ENCODE measurements around the gene GSK3A.

GSK3A gene

DNA sequence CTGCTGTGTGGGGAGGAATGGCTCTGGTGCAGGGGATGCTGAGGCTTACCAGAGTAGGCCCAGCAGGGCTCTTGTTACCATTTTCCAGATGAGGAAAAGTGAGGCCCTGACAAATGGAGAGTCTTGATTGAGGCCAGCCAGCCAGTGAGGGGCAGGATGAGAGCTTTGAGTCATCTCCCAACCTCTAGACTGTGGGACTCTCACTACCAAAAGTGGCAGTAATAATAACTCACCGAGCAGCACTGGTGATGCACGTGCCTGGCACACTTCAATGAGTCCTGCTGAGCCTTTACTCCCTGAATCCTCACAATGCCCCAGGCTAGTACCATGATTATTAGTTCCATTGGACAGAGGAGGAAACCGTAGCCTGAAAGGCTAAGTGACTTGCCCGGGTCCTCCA lies 34.4 kb upstream of the GSK3A start:
- no peak for TF ChIP-seq GATA3 (IDR thresholded peaks at IDR 0.05; ENCODE audit: low read depth, low read length)
- no peak for TF ChIP-seq GATA2 (IDR thresholded peaks at IDR 0.05; ENCODE audit: low read depth, low read length)

DNA sequence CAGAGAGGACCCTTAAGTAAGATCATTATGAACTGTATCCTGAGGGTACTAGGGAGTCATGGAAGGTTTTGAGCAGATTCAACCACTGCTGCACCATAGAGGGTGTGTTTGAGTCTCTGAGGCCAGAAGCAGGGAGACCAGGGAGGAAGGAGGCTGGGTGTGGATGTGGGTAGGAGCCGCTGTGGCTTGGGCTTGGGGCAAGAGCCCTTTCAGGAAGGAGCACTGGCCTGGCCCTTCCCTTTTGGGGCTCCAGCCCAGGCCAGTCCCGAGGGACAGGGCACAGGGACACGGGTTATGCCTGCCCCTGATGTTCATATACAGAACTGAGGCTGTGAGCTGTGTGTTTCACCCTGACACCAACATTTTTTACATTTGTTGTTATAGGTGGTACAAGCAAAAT lies 33.9 kb upstream of the GSK3A start:
- TF ChIP-seq GATA2 (IDR thresholded peaks at IDR 0.05; ENCODE audit: low read depth, low read length): no peak
- TF ChIP-seq GATA3 (IDR thresholded peaks at IDR 0.05; ENCODE audit: low read depth, low read length): no peak

DNA sequence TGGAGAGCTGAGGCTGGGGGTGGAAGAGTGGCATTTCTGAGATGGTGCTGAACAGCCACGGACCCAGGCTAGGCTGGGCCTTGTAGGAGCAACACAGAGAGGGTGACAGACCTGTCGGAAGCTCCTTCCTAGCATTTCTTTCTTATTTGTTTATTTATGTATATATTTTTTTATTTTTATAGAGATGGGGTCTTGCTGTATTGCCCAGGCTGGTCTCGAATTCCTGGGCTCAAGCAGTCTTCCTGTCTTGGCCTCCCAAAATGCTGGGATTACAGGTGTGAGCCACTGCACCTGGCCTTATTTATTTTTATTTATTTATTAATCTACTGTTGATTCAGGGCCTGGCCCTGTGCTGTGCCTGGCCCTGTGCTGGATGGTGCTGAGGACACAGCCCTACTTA lies 33.1 kb upstream of the GSK3A start:
- TF ChIP-seq GATA3 (IDR thresholded peaks at IDR 0.05; ENCODE audit: low read depth, low read length) (no peak), GATA2 (IDR thresholded peaks at IDR 0.05; ENCODE audit: low read depth, low read length) (no peak)

DNA sequence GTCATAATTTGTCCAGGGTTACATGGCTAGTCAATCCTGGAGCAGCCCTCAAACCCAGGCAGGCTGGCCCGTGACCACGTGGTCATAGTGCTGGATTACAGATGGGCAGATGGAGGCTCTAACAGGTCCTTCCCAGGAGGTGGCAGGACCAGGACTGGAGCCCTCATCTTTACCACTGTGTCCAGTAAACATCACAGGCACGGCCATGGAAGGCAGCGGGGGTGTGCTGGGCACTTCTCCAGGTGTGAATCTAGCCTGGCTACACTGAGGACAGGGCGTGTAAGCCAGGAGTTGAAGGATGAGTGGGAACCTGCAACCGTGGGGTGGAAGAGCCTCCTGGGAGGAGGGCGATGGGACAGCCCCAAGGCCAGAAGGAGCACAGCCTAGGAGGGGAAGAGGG lies 32.7 kb upstream of the GSK3A start:
- TF ChIP-seq GATA2 (IDR thresholded peaks at IDR 0.05; ENCODE audit: low read depth, low read length) (no peak), GATA3 (IDR thresholded peaks at IDR 0.05; ENCODE audit: low read depth, low read length) (no peak)

DNA sequence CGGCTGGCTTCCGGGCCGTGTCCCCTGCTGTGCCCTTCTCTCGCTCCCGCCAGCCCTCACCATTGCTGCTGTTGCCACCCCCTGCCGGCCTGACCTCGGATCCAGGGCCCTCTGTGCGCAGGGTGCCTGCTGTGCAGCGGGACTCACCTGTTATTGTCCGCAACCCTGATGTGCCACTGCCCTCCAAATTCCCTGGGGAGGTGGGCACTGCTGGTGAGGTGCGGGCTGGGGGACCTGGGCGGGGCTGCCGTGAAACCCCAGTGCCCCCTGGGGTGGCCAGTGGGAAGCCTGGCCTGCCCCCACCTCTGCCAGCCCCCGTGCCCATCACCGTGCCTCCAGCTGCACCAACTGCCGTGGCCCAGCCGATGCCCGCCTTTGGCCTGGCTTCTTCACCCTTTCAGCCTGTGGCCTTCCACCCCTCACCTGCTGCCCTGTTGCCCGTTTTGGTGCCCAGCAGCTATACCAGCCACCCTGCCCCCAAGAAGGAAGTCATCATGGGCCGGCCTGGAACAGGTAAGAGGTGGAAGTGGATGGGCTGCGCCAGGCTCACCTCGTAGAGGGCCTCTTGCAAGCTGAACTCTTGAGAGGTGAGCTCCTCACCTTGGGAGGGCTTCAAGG lies 31.8 kb upstream of the GSK3A start:
- TF ChIP-seq GATA3 (IDR thresholded peaks at IDR 0.05; ENCODE audit: low read depth, low read length) (no peak), GATA2 (IDR thresholded peaks at IDR 0.05; ENCODE audit: low read depth, low read length) (no peak)

DNA sequence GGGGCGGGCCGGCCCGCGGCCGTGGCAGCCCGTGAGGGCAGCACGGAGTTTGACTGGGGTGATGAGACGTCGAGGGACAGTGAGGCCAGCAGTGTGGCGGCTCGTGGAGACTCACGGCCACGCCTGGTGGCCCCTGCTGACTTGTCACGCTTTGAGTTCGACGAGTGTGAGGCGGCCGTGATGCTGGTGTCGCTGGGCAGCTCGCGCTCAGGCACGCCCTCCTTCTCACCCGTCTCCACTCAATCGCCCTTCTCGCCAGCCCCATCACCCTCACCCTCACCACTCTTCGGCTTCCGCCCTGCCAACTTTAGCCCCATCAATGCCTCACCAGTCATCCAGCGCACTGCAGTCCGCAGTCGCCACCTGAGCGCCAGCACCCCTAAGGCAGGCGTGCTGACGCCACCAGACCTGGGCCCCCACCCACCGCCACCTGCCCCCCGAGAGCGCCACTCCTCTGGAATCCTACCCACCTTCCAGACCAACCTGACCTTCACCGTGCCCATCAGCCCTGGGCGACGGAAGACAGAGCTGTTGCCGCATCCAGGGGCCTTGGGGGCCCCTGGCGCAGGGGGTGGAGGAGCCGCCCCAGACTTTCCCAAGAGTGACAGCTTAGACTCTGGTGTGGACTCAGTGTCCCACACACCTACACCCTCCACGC lies 31.1 kb upstream of the GSK3A start:
- no peak for TF ChIP-seq GATA3 (IDR thresholded peaks at IDR 0.05; ENCODE audit: low read depth, low read length)
- no peak for TF ChIP-seq GATA2 (IDR thresholded peaks at IDR 0.05; ENCODE audit: low read depth, low read length)

DNA sequence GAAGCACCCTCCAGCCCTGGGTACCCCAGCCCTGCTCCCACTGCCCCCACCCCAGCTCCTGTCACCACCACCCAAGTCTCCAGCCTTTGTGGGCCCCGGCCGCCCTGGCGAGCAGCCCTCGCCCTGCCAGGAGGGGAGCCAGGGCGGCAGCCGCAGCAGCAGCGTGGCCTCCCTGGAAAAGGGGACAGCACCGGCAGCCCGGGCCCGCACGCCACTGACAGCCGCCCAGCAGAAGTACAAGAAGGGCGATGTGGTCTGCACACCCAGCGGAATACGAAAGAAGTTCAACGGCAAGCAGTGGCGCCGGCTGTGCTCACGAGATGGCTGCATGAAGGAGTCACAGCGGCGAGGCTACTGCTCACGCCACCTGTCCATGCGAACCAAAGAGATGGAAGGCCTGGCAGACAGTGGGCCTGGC lies 30.6 kb upstream of the GSK3A start:
- no peak for TF ChIP-seq GATA3 (IDR thresholded peaks at IDR 0.05; ENCODE audit: low read depth, low read length)

DNA sequence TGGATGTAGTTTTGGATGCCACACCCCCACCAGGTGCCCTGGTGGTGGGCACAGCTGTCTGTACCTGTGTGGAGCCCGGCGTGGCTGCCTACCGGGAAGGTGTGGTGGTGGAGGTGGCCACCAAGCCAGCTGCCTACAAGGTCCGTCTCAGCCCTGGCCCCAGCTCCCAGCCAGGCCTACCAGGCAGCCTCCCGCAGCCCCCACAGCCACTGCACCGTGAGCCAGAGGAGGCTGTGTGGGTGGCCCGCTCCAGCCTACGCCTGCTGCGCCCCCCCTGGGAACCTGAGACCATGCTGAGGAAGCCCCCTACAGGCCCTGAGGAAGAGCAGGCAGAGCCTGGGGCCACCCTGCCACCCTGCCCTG lies 30.1 kb upstream of the GSK3A start:
- TF ChIP-seq GATA3 (IDR thresholded peaks at IDR 0.05; ENCODE audit: low read depth, low read length) (no peak), GATA2 (IDR thresholded peaks at IDR 0.05; ENCODE audit: low read depth, low read length) (no peak)

DNA sequence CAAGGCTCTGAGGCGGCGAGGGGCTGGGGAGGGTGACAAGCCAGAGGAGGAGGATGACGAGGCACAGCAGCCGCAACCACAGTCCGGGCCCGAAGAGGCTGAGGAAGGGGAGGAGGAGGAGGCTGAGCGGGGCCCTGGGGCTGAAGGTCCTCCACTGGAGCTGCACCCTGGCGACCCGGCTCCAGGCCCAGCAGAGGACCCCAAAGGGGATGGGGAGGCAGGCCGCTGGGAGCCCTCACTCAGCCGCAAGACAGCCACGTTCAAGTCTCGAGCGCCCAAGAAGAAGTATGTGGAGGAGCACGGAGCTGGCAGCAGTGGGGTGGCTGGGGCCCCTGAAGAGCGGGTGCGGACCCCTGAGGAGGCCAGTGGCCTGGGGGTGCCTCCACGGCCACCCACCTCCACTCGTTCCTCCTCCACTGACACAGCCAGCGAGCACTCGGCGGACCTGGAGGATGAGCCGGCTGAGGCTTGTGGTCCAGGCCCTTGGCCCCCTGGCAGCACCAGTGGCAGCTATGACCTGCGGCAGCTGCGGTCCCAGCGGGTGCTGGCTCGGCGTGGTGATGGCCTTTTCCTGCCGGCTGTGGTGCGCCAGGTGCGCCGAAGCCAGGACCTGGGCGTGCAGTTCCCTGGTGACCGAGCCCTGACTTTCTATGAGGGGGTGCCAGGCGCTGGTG lies 29.6 kb upstream of the GSK3A start:
- TF ChIP-seq GATA2 (IDR thresholded peaks at IDR 0.05; ENCODE audit: low read depth, low read length): no peak
- no peak for TF ChIP-seq GATA3 (IDR thresholded peaks at IDR 0.05; ENCODE audit: low read depth, low read length)

DNA sequence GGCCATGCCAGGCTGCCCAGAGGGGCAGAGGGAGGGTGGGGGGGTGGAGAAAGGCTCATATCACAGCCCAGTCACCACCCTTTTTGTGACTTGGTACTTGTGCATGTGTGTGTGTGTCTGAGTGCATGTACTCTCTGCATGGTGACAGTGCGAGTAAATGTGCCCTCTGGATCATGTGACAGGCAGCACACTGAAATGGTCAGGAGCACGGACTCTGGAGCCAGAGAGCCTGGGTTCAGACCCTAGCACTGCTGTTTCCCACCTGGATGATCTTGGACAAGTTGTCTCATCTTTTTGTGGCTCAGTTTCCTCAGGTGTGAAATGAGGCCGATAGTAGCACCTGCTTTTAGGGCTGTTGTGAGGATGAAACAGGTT lies 28.6 kb upstream of the GSK3A start:
- TF ChIP-seq GATA2 (IDR thresholded peaks at IDR 0.05; ENCODE audit: low read depth, low read length) (no peak), GATA3 (IDR thresholded peaks at IDR 0.05; ENCODE audit: low read depth, low read length) (no peak)

DNA sequence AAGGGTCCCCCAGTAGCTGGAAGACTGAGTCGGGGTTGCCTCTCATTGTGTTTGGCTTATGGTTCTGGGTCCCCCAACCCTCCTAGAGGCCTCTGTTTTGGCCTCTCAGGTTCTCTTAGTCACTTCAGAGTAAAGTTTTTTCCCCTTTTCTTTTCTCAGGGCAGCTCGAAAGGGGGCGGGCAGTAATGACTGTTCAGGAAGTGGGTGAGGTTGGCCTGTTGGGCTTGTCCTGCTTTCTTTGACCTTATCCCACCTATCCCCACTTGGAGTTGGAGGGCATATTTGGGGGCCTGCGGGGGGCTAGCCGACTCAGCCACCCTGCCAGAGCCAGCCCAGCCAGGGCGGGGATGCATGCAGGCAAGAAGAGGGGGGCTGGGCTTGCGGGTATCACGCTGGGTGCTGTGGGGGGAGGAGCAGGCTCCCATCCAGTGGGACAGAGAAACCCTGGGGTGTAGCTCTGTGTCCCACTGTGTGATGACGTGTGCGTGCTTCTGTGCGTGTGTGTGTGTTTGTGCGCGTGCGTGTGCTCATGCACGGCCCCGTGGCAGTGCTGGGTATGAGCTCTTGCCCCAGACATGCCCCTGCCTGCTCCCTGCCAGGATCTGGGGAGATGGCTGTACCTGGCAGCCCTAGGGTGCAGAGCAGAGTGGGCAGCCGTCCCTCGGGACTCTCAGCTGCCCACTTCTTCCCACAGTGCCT lies 28.1 kb upstream of the GSK3A start:
- TF ChIP-seq GATA3 (IDR thresholded peaks at IDR 0.05; ENCODE audit: low read depth, low read length) (no peak), GATA2 (IDR thresholded peaks at IDR 0.05; ENCODE audit: low read depth, low read length) (no peak)

DNA sequence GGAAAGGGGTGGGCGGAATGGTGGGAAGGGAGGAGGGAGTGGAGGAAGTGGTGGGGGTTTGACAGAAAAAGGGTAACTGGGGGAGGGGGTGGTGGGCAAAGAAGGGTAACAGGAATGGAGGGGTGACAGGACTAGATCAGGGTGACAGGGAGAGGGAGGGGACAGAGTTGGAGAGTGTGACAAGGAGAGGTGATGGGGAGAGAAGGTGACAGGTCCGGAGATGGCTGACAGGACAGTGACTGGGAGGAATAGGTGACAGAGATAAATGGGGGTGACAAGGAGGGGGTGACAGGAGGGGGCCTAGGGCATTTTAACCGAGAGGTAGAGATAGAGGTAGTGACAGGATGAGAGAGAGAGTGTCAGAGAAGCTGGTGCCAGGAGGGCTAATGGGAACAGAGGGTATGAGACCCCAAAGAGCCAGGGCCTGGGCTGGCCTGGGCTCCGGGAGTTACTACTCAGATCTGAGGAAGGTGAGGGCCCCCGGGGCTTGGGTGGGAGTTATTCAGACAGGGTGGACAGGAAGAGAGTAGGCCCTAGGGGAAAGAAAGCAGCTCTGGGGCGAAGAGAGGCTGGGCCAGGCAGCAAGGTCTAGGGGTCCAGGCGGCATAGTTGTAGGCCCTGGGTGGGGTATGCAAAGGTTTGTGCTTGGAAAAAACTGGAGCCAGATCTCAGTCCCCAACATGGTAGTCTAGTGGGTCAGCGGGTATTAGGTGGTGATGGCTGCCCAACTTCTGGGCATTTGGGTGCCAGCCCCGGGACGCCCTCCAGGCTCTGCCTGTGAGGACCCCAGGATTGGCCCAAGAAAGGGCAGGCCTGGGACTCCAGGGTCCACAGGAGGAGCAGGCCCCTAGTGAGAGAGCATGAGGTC lies 27.3 kb upstream of the GSK3A start:
- no peak for TF ChIP-seq GATA3 (IDR thresholded peaks at IDR 0.05; ENCODE audit: low read depth, low read length)
- no peak for TF ChIP-seq GATA2 (IDR thresholded peaks at IDR 0.05; ENCODE audit: low read depth, low read length)

DNA sequence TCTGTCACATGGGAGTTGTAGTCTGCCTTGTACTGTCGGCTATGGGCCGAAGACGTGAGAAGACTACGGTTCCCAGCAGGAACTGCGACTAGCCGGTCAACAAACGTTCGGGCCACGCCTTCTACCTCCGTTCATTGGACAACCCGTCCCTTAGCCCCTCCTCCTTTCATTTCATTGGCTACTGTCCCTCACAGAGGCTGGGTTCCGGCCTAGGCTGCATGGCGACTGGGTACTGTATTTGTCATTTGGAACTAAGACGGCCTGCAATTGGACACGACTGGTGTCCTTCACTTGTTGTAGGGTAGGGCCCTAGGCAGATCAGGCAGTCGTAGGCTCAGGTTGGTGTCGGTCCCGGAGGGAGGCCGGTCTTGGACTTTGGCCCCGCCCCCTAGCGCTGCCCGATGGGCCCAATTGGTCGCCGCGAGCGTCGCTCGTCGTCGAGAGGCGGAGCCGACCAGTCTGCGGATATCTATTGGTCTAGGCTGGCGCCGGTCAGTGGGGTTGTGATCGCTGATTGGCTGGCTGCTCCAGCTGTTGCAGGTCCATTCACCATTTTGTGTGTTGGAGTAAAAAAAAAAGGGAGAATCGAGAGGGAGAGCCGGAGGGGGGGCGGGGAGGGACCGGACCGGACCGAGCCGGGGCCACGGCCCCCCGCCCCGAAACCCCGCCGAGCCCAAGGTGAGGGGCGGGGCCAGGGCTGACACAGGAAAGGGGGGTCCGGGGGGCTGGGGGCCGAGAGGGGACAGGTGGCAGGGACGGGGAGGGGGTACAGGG lies 26.5 kb upstream of the GSK3A start, which contains the start of gene CIC:
Gene CIC (plus strand): TSS at position 549 of the 774 bp plus-strand sequence. CDS start 2,532 bp downstream, outside the sequence.
- no peak for TF ChIP-seq GATA2 (IDR thresholded peaks at IDR 0.05; ENCODE audit: low read depth, low read length)
- no peak for TF ChIP-seq GATA3 (IDR thresholded peaks at IDR 0.05; ENCODE audit: low read depth, low read length)

All from SH-SY5Y (cell line).